HEK293 (cell line): Measurements from ENCODE around the gene MECP2.

Experiments used
- CTCF ChIA-PET: fragments of 350-600 bp; formaldehyde crosslinking; extraction: SDS; loops from one replicate; lab custom pipeline; 2021; ENCODE audit warnings: antibody characterized with exemption; lab: Yijun Ruan, JAX
- POLR2A ChIA-PET: fragments of 300-600 bp; formaldehyde crosslinking; extraction: SDS; loops from one replicate; lab custom pipeline; 2020; ENCODE audit warnings: antibody characterized with exemption, inconsistent platforms; lab: Yijun Ruan, JAX
- H3K27ac ChIP-seq: fragments of 200-500 bp; sonication (Bioruptor generic); 2 replicates; pipeline ENCODE4 v1.5.1; 2014; ENCODE audit warnings: low read depth, low read length, control low read depth, inconsistent platforms; ENCODE audit errors: extremely low read depth
- H3K36me3 ChIP-seq, 2 experiments: fragments of 200-500 bp in 1 of 2; sonication (Bioruptor generic) in 1 of 2; 1 replicate in 1 of 2; 2 replicates in 1 of 2; pipeline ENCODE4 v1.5.1; 2014 to 2017; ENCODE audit warnings: inconsistent platforms in 2 of 2, low read length in 2 of 2; ENCODE audit not compliant: control insufficient read depth in 2 of 2, insufficient read depth in 1 of 2
- H3K4me1 ChIP-seq: fragments of 200-500 bp; sonication (Bioruptor generic); 2 replicates; pipeline ENCODE4 v1.5.1; 2014; ENCODE audit warnings: mild to moderate bottlenecking, low read length, inconsistent platforms; ENCODE audit not compliant: control insufficient read depth, insufficient read depth
- H3K4me3 ChIP-seq: 2 replicates; pipeline ENCODE4 v1.5.1; 2011; ENCODE audit warnings: low read depth, mild to moderate bottlenecking, control low read depth, low read length, moderate library complexity
- H3K9me3 ChIP-seq: fragments of 200-500 bp; sonication (Bioruptor generic); 2 replicates; pipeline ENCODE4 v1.5.1; 2014; ENCODE audit warnings: low read depth, low read length, inconsistent platforms; ENCODE audit not compliant: control insufficient read depth, insufficient read depth
- FEZF1 ChIP-seq: fragments of 450-650 bp; formaldehyde crosslinking; IDR thresholded peaks from 2 replicates; pipeline ENCODE4 v1.5.1; 2016; ENCODE audit warnings: missing biosample characterization, missing genetic modification characterization
- HOXC10 ChIP-seq: sonication (generic); formaldehyde crosslinking; IDR thresholded peaks from 2 replicates; pipeline ENCODE4 v1.8.1; 2023; ENCODE audit warnings: mild to moderate bottlenecking, missing genetic modification reagents
- PRDM10 ChIP-seq: fragments of 450-650 bp; formaldehyde crosslinking; IDR thresholded peaks from 2 replicates; pipeline ENCODE4 v1.5.1; 2016; ENCODE audit warnings: missing biosample characterization, missing genetic modification characterization
- SCRT2 ChIP-seq: fragments of 450-650 bp; formaldehyde crosslinking; IDR thresholded peaks from 2 replicates; pipeline ENCODE4 v1.5.1; 2016; ENCODE audit warnings: missing biosample characterization, missing genetic modification characterization
- TSHZ1 ChIP-seq: fragments of 450-650 bp; formaldehyde crosslinking; IDR thresholded peaks from 2 replicates; pipeline ENCODE4 v1.5.1; 2016; ENCODE audit warnings: missing biosample characterization, missing genetic modification characterization, borderline replicate concordance
- WT1 ChIP-seq: fragments of 450-650 bp; formaldehyde crosslinking; IDR thresholded peaks from 2 replicates; pipeline ENCODE4 v1.5.1; 2016; ENCODE audit warnings: missing biosample characterization, missing genetic modification characterization
- ZEB2 ChIP-seq: fragments of 450-650 bp; formaldehyde crosslinking; IDR thresholded peaks from 2 replicates; pipeline ENCODE4 v1.5.1; 2016; ENCODE audit warnings: missing biosample characterization, missing genetic modification characterization
- ZFP3 ChIP-seq: fragments of 450-650 bp; formaldehyde crosslinking; IDR thresholded peaks from 2 replicates; pipeline ENCODE4 v1.5.1; 2016; ENCODE audit warnings: low read depth, missing biosample characterization, missing genetic modification characterization
- ZFP37 ChIP-seq: fragments of 450-650 bp; formaldehyde crosslinking; IDR thresholded peaks from 2 replicates; pipeline ENCODE4 v1.5.1; 2016; ENCODE audit warnings: missing biosample characterization, missing genetic modification characterization
- ZNF362 ChIP-seq: fragments of 450-650 bp; formaldehyde crosslinking; IDR thresholded peaks from 2 replicates; pipeline ENCODE4 v1.5.1; 2016; ENCODE audit warnings: missing biosample characterization, missing genetic modification characterization
- ZNF510 ChIP-seq: fragments of 450-650 bp; formaldehyde crosslinking; IDR thresholded peaks from 2 replicates; pipeline ENCODE4 v1.5.1; 2018; ENCODE audit warnings: mild to moderate bottlenecking, missing genetic modification characterization, missing biosample characterization; ENCODE audit not compliant: insufficient replicate concordance
- ZNF610 ChIP-seq: fragments of 450-650 bp; formaldehyde crosslinking; IDR thresholded peaks from 2 replicates; pipeline ENCODE4 v1.5.1; 2016; ENCODE audit warnings: missing biosample characterization, missing genetic modification characterization, borderline replicate concordance
- ZNF660 ChIP-seq: fragments of 450-650 bp; IDR thresholded peaks from 2 replicates; pipeline ENCODE4 v1.5.1; 2018; ENCODE audit warnings: missing biosample characterization, mild to moderate bottlenecking, missing genetic modification characterization
- ZNF692 ChIP-seq: fragments of 450-650 bp; formaldehyde crosslinking; IDR thresholded peaks from 2 replicates; pipeline ENCODE4 v1.5.1; 2016; ENCODE audit warnings: missing biosample characterization, missing genetic modification characterization
- ZNF791 ChIP-seq: fragments of 450-650 bp; formaldehyde crosslinking; IDR thresholded peaks from 2 replicates; pipeline ENCODE4 v1.5.1; 2016; ENCODE audit warnings: missing biosample characterization, missing genetic modification characterization

The MECP2 gene

GRCh38 chrX:154123241-154124219 lies 26.0 kb upstream of the MECP2 start:
- ChIA-PET POLR2A (no interaction called here), CTCF (interaction anchor here (0.7 to 1.0 kb wide), 3 partner anchors 12 to 873 kb away, joined by 3 to 5 read pairs (median 4); no protein-coding TSS in a partner anchor)

GRCh38 chrX:154121961-154122360 lies 24.4 kb upstream of the MECP2 start:
- H3K4me1 ChIP-seq: no peaks in the 10 kb centered on the region
- no peaks in the 10 kb centered on the region; the same call in 1 of the 2 replicates for H3K9me3 ChIP-seq
- no peak overlapping the region for H3K4me3 ChIP-seq
- TF ChIP-seq ZNF362 (tag by site-specific recombination) (no peak), SCRT2 (no peak), ZNF610 (tag by site-specific recombination) (no peak), WT1 (tag by site-specific recombination) (no peak)
- POLR2A ChIA-PET: no interaction called here
- no peak overlapping the region for H3K27ac ChIP-seq
- no peaks in the 10 kb centered on the region for H3K36me3 ChIP-seq
- CTCF ChIA-PET: no interaction called here

More at GRCh38 chrX:154123241-154124219, 26.0 kb upstream of the MECP2 start:
- Histone ChIP-seq H3K36me3 (no peaks in the 10 kb centered on the region), H3K4me1 (no peaks in the 10 kb centered on the region), H3K4me3 (no peak overlapping the region), H3K9me3 (no peaks in the 10 kb centered on the region; the same call in 1 of the 2 replicates), H3K27ac (no peak overlapping the region)
- TF ChIP-seq ZNF660 (tag by site-specific recombination) (no peak), ZNF692 (tag by site-specific recombination) (no peak), ZNF510 (no peak), ZFP3 (tag by site-specific recombination) (no peak), FEZF1 (tag by site-specific recombination) (peak; percentile 31; the same call in 1 of the 2 replicates), ZNF791 (tag by site-specific recombination) (no peak)

- Histone ChIP-seq H3K4me3 (no peak overlapping the region), H3K4me1 (no peaks in the 10 kb centered on the region), H3K9me3 (no peaks in the 10 kb centered on the region; the same call in 1 of the 2 replicates), H3K36me3 (no peaks in the 10 kb centered on the region), H3K27ac (no peak overlapping the region)
- TF ChIP-seq ZFP37 (tag by site-specific recombination) (no peak), PRDM10 (tag by site-specific recombination) (no peak), HOXC10 (CRISPR knock-in tag) (no peak), ZEB2 (tag by site-specific recombination) (no peak), TSHZ1 (tag by site-specific recombination) (no peak)
- POLR2A ChIA-PET: no interaction called here
- CTCF ChIA-PET: no interaction called here
Observed at GRCh38 chrX:154121207-154121606, 23.7 kb upstream of the MECP2 start.
